Caco-2 (cell line): Measurements from ENCODE around the gene IQCK. TPM values are rescaled to one million over a fixed set of nuclear protein-coding genes. Genes with fewer than 3 reads are reported as not detected.

Source experiments
- BruUV-seq: library from RNA; stranded (reverse); fragments of 400-500 nt; replicated peaks from 2 replicates; lab custom pipeline; 2021; lab: Mats Ljungman, UMichigan
- CTCF ChIA-PET: fragments of 300-600 bp; sonication (Branson Sonifier 250); formaldehyde crosslinking; loops from one replicate; lab custom pipeline; 2022; ENCODE audit warnings: antibody characterized with exemption; lab: Charles Lee
- POLR2A ChIA-PET: fragments of 300-600 bp; sonication (Branson Sonifier 250); formaldehyde crosslinking; loops from one replicate; lab custom pipeline; 2022; ENCODE audit warnings: antibody characterized with exemption; lab: Charles Lee
- DNase-seq, 2 experiments: peaks; one replicate each; pipeline versions ENCODE4 v3.0.0 to v3.0.0-alpha.2; 2020 to 2022
- H3K27me3 ChIP-seq: replicated peaks from 2 replicates; pipeline ENCODE4 v1.6.0; 2011; ENCODE audit warnings: low read length; ENCODE audit not compliant: control insufficient read depth, insufficient read depth
- H3K36me3 ChIP-seq: 2 replicates; pipeline ENCODE4 v1.5.1; 2011; ENCODE audit warnings: low read length; ENCODE audit not compliant: control insufficient read depth, insufficient read depth
- H3K4me1 ChIP-seq: fragments of 250-450 bp; sonication (Bioruptor Pico); 2 replicates; pipeline ENCODE4 v1.5.1; 2020; ENCODE audit warnings: mild to moderate bottlenecking
- H3K4me3 ChIP-seq: 2 replicates; pipeline ENCODE4 v1.5.1; 2011; ENCODE audit warnings: low read depth, mild to moderate bottlenecking, control low read depth, low read length
- H3K9me3 ChIP-seq: fragments of 250-450 bp; sonication (Bioruptor Pico); 2 replicates; pipeline ENCODE4 v1.5.1; 2020; ENCODE audit warnings: mild to moderate bottlenecking, moderate library complexity
- H3K27ac Mint-ChIP-seq: one replicate; pipeline ENCODE4 v1.8.0; 2022; ENCODE audit warnings: mixed read lengths; ENCODE audit not compliant: unreplicated experiment
- H3K27me3 Mint-ChIP-seq: one replicate; pipeline ENCODE4 v1.8.0; 2022; ENCODE audit warnings: mixed read lengths; ENCODE audit not compliant: insufficient read depth, unreplicated experiment
- H3K36me3 Mint-ChIP-seq: one replicate; pipeline ENCODE4 v1.8.0; 2022; ENCODE audit warnings: mild to moderate bottlenecking, mixed read lengths; ENCODE audit not compliant: insufficient read depth, unreplicated experiment
- H3K4me1 Mint-ChIP-seq: one replicate; pipeline ENCODE4 v1.8.0; 2022; ENCODE audit warnings: low read depth, mixed read lengths; ENCODE audit not compliant: unreplicated experiment
- H3K4me3 Mint-ChIP-seq: one replicate; pipeline ENCODE4 v1.8.0; 2022; ENCODE audit warnings: mild to moderate bottlenecking, moderate library complexity, mixed read lengths; ENCODE audit not compliant: unreplicated experiment
- H3K9me3 Mint-ChIP-seq: one replicate; pipeline ENCODE4 v1.8.0; 2022; ENCODE audit warnings: mixed read lengths; ENCODE audit not compliant: unreplicated experiment
- CTCF ChIP-seq, 2 experiments: fragments of 200-600 bp in 1 of 2; IDR thresholded peaks; 1 replicate in 1 of 2; 2 replicates in 1 of 2; pipeline versions ENCODE4 v1.5.1 to v1.8.0; 2011 to 2022; ENCODE audit warnings: antibody characterized with exemption in 1 of 2, control low read depth in 1 of 2, inconsistent platforms in 1 of 2, low read depth in 1 of 2, low read length in 1 of 2, mild to moderate bottlenecking in 1 of 2, moderate library complexity in 1 of 2; ENCODE audit not compliant: insufficient read depth in 1 of 2, severe bottlenecking in 1 of 2, unreplicated experiment in 1 of 2
- intact Hi-C: fragments of 100-400 bp; cut with micrococcal nuclease; formaldehyde crosslinking; loops from one replicate; pipeline ENCODE4 v1.10.0; 2022; ENCODE audit not compliant: unreplicated experiment
- total RNA-seq: library from RNA; stranded (reverse); gene quantifications from 2 replicates; pipeline ENCODE4 v1.2.3, GENCODE V29; 2022

Gene IQCK
- total RNA-seq, 1 experiment from 2014 or later: 2.0 TPM

DNA sequence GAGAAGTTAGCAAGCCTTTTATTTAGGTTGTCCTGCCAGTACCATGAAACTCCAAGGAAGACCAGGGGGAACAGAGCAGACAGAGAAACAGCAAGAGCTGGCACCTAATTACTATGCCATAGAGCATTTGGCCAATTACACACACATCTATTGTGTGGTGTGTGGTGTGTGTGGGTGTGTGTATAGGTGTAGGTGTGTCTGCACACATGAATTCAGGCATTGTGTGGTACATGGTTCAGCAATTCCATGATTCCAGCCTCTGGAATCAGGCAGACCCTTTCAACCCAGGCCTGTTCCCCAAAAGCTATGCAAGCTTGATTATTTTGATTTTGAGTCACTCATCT lies 25.7 kb downstream of the IQCK start:
- ChIA-PET CTCF (interaction anchor here (1.1 kb wide), 1 partner anchor 142 kb away, joined by 3 read pairs; no protein-coding TSS in a partner anchor), POLR2A (interaction anchor here (0.8 kb wide), 1 partner anchor 25 kb away, joined by 3 read pairs; the partner anchor contains the start of genes IQCK and KNOP1)
- peaks cover 9% of the 10 kb centered on the region for H3K4me1 Mint-ChIP-seq
- no peaks in the 10 kb centered on the region for H3K27me3 Mint-ChIP-seq
- no peaks in the 10 kb centered on the region for H3K9me3 Mint-ChIP-seq
- H3K27ac Mint-ChIP-seq: no peak overlapping the region
- Histone ChIP-seq H3K4me3 (no peak overlapping the region), H3K9me3 (no peaks in the 10 kb centered on the region), H3K4me1 (peaks cover 25% of the 10 kb centered on the region), H3K36me3 (no peaks in the 10 kb centered on the region), H3K27me3 (no peaks in the 10 kb centered on the region)
- BruUV-seq: no TSS peak
- peaks cover 3% of the 10 kb centered on the region for H3K36me3 Mint-ChIP-seq
- no peak overlapping the region for H3K4me3 Mint-ChIP-seq
- intact Hi-C loops: no loop called here
- DNase-seq: no peak
- TF ChIP-seq CTCF (IDR thresholded peaks at IDR 0.05; ENCODE audit: insufficient read depth in 1 of 2, low read depth in 1 of 2, low read length in 1 of 2, severe bottlenecking in 1 of 2, unreplicated experiment in 1 of 2): no peak

GRCh38 chr16:19744670-19745069 lies 26.6 kb downstream of the IQCK start:
- Mint-ChIP-seq H3K36me3 (no peaks in the 10 kb centered on the region), H3K9me3 (no peaks in the 10 kb centered on the region), H3K27ac (no peak overlapping the region), H3K4me3 (no peak overlapping the region), H3K27me3 (no peaks in the 10 kb centered on the region), H3K4me1 (peaks cover 9% of the 10 kb centered on the region)
- POLR2A ChIA-PET: no interaction called here
- Histone ChIP-seq H3K36me3 (no peaks in the 10 kb centered on the region), H3K4me3 (no peak overlapping the region), H3K27me3 (no peaks in the 10 kb centered on the region), H3K9me3 (no peaks in the 10 kb centered on the region), H3K4me1 (peaks cover 32% of the 10 kb centered on the region)
- CTCF ChIA-PET: no interaction called here
- intact Hi-C loops: no loop called here
- no TSS peak for BruUV-seq
- no peak for TF ChIP-seq CTCF (IDR thresholded peaks at IDR 0.05; ENCODE audit: insufficient read depth in 1 of 2, low read depth in 1 of 2, low read length in 1 of 2, severe bottlenecking in 1 of 2, unreplicated experiment in 1 of 2)
- no peak for DNase-seq

- no peaks in the 10 kb centered on the region for H3K9me3 Mint-ChIP-seq
- no peaks in the 10 kb centered on the region for H3K27me3 Mint-ChIP-seq
- no peak overlapping the region for H3K4me3 Mint-ChIP-seq
- peaks cover 9% of the 10 kb centered on the region for H3K4me1 Mint-ChIP-seq
- CTCF ChIA-PET: no interaction called here
- no peaks in the 10 kb centered on the region for H3K36me3 Mint-ChIP-seq
- no peak overlapping the region for H3K27ac Mint-ChIP-seq
- no TSS peak for BruUV-seq
- POLR2A ChIA-PET: no interaction called here
- H3K4me3 ChIP-seq: no peak overlapping the region
- no peaks in the 10 kb centered on the region for H3K27me3 ChIP-seq
- no peak for TF ChIP-seq CTCF (IDR thresholded peaks at IDR 0.05; ENCODE audit: insufficient read depth in 1 of 2, low read depth in 1 of 2, low read length in 1 of 2, severe bottlenecking in 1 of 2, unreplicated experiment in 1 of 2)
- no peak for DNase-seq
- H3K9me3 ChIP-seq: no peaks in the 10 kb centered on the region
- H3K36me3 ChIP-seq: no peaks in the 10 kb centered on the region
- peaks cover 32% of the 10 kb centered on the region for H3K4me1 ChIP-seq
- intact Hi-C loops: no loop called here
These were observed 27.4 kb downstream of the IQCK start for GRCh38 chr16:19745286-19746010.
